Stimulated activated CD4-positive, alpha-beta T cell treated with anti-CD3 and anti-CD28 coated beads, Interleukin-15, amount 100 ng/mL, for 1 hour (primary cell): Measurements from ENCODE around the gene RANBP17.

ENCODE experiments used
- DNase-seq, 2 donors: peaks; one replicate each; pipeline ENCODE4 v3.0.0-alpha.2; 2020; ENCODE audit warnings: low read depth in 1 of 2, low spot score in 1 of 2

RANBP17 gene

GRCh38 chr5:171226864-171227263 lies 365.0 kb downstream of the RANBP17 start:
- no peak for DNase-seq

- no peak for DNase-seq
Measured at GRCh38 chr5:171236651-171237050, 374.8 kb downstream of the RANBP17 start.

GRCh38 chr5:171242521-171242920 lies 380.7 kb downstream of the RANBP17 start:
- DNase-seq: no peak

- DNase-seq: no peak
Measured at GRCh38 chr5:171246231-171246630, 384.4 kb downstream of the RANBP17 start.

- DNase-seq: no peak
Measured at GRCh38 chr5:171249460-171249859, 387.6 kb downstream of the RANBP17 start.

- no peak for DNase-seq
Measured at GRCh38 chr5:171250738-171251137, 388.9 kb downstream of the RANBP17 start.

- no peak for DNase-seq
Measured at GRCh38 chr5:171251519-171251918, 389.7 kb downstream of the RANBP17 start.

GRCh38 chr5:171252674-171253073 lies 390.9 kb downstream of the RANBP17 start:
- DNase-seq: no peak

GRCh38 chr5:171258737-171259415 lies 397.1 kb downstream of the RANBP17 start:
- DNase-seq: no peak

- DNase-seq: no peak
Measured at GRCh38 chr5:171261361-171261760, 399.5 kb downstream of the RANBP17 start.

GRCh38 chr5:171261904-171262303 lies 400.1 kb downstream of the RANBP17 start:
- DNase-seq: no peak

- DNase-seq: no peak
Measured at GRCh38 chr5:171263181-171263580, 401.4 kb downstream of the RANBP17 start.

GRCh38 chr5:171264843-171265242 lies 403.0 kb downstream of the RANBP17 start:
- no peak for DNase-seq

- no peak for DNase-seq
Measured at GRCh38 chr5:171268700-171269620, 407.1 kb downstream of the RANBP17 start.

- no peak for DNase-seq
Measured at GRCh38 chr5:171269717-171270116, 407.9 kb downstream of the RANBP17 start.

GRCh38 chr5:171270136-171270535 lies 408.3 kb downstream of the RANBP17 start:
- no peak for DNase-seq

GRCh38 chr5:171271798-171272197 lies 410.0 kb downstream of the RANBP17 start:
- no peak for DNase-seq

GRCh38 chr5:171272996-171273970 lies 411.5 kb downstream of the RANBP17 start:
- DNase-seq: no peak

- DNase-seq: no peak
Measured at GRCh38 chr5:171275841-171276544, 414.2 kb downstream of the RANBP17 start.

GRCh38 chr5:171283753-171284152 lies 421.9 kb downstream of the RANBP17 start:
- no peak for DNase-seq

GRCh38 chr5:171285465-171285864 lies 423.6 kb downstream of the RANBP17 start:
- no peak for DNase-seq
